ENCODE results near the gene TTC7B. TPM values are rescaled to one million over a fixed set of nuclear protein-coding genes. Genes with fewer than 3 reads are reported as not detected.

Gene TTC7B
- total and polyA plus RNA-seq, 9 of the 15 experiments (the other 6 are each of a cell fraction or from before 2014, with no cell fraction given): 2.2 to 77.2 (median 36.7) TPM

DNA sequence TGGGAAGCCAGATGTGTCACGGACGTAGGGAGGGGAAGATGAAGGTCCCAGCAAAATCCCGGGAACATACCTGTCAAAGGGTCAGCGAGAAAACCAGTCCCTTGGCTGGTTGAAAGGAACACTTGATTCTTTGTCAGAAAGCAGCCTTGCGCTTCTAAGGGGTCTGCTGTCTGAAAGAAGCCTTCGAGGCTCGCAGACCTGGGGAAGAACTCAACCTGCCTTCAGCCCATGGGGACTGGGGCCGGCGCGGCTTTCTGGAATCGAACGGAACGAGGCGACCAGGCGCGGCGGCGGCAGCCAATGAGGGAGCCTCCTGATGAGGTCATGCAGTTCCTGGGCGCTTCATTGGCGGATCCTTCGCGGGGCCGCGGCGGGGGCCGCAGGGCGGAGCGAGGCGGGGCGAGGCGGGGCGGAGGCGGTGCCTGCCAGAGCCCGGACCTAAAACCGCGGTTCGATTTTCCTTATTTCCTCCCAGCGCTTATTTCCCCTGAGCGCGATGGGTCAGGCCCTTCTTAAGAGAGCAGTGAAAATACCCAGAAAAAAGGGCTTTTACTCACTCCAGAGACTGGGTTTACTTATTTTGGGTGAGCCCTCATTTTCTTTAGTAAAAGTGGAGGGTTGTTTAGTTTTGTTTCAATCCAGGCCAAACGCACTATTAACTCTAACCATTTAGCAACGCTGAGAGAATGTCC is 11.8 kb upstream of the TTC7B start (continued):
- TF ChIP-seq, protein P1, sequence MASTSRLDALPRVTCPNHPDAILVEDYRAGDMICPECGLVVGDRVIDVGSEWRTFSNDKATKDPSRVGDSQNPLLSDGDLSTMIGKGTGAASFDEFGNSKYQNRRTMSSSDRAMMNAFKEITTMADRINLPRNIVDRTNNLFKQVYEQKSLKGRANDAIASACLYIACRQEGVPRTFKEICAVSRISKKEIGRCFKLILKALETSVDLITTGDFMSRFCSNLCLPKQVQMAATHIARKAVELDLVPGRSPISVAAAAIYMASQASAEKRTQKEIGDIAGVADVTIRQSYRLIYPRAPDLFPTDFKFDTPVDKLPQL (IDR thresholded peaks at IDR 0.05; ENCODE audit: extremely low read depth, insufficient read length): no peak
- TF ChIP-seq CEBPG (CRISPR knock-in tag; IDR thresholded peaks at IDR 0.05) (no peak), CEBPG (tag; conservative IDR thresholded peaks at IDR 0.05 in 1 of 2, IDR thresholded peaks at IDR 0.05 in 1 of 2) (no peak), STAG1 (CRISPR knock-in tag; IDR thresholded peaks at IDR 0.05; ENCODE audit: borderline replicate concordance) (no peak), EWSR1 (IDR thresholded peaks at IDR 0.05; ENCODE audit: borderline replicate concordance, low read depth, partially characterized antibody) (no peak), ZNF561 (CRISPR knock-in tag; conservative IDR thresholded peaks at IDR 0.05) (no peak), NCOR1 (IDR thresholded peaks at IDR 0.05) (no peak), MCM5 (IDR thresholded peaks at IDR 0.05; ENCODE audit: low read depth) (no peak), CXXC5 (CRISPR knock-in tag; IDR thresholded peaks at IDR 0.05) (peak; percentile 70), KAT2B (IDR thresholded peaks at IDR 0.05; ENCODE audit: low read depth, low read length) (no peak), NEUROD1 (IDR thresholded peaks at IDR 0.05; ENCODE audit: borderline replicate concordance, low read depth, low read length, partially characterized antibody) (peak; percentile 23), RHOXF2B (CRISPR knock-in tag; conservative IDR thresholded peaks at IDR 0.05) (no peak), RUNX1 (IDR thresholded peaks at IDR 0.05; ENCODE audit: low read depth) (no peak), CREB3L1 (IDR thresholded peaks at IDR 0.05; ENCODE audit: borderline replicate concordance, low read depth) (no peak), RBFOX2 (IDR thresholded peaks at IDR 0.05; ENCODE audit: low read depth, low read length) (peak; percentile 86), CBX3 (IDR thresholded peaks at IDR 0.05; ENCODE audit: borderline replicate concordance in 1 of 2, low read length in 2 of 2) (peak in 1 of 2 experiments; percentile 57; a peak in 1 of 3 replicates), ETV6 (IDR thresholded peaks at IDR 0.05; ENCODE audit: borderline replicate concordance in 1 of 2, low read depth in 2 of 2, low read length in 1 of 2) (no peak), ETV6 (CRISPR knock-in tag; IDR thresholded peaks at IDR 0.05; ENCODE audit: borderline replicate concordance) (no peak), SUPT5H (IDR thresholded peaks at IDR 0.05) (peak; percentile 82), JUND (IDR thresholded peaks at IDR 0.05; ENCODE audit: borderline replicate concordance, low read depth, low read length) (peak; percentile 84), JUND (tag; IDR thresholded peaks at IDR 0.05; ENCODE audit: borderline replicate concordance, low read depth, low read length) (peak; percentile 83; the same call in 2 of the 3 replicates), MIER1 (IDR thresholded peaks at IDR 0.05; ENCODE audit: low read depth) (no peak), ILK (tag; IDR thresholded peaks at IDR 0.05; ENCODE audit: borderline replicate concordance, low read depth) (no peak)
- TF ChIP-seq, protein P2, sequence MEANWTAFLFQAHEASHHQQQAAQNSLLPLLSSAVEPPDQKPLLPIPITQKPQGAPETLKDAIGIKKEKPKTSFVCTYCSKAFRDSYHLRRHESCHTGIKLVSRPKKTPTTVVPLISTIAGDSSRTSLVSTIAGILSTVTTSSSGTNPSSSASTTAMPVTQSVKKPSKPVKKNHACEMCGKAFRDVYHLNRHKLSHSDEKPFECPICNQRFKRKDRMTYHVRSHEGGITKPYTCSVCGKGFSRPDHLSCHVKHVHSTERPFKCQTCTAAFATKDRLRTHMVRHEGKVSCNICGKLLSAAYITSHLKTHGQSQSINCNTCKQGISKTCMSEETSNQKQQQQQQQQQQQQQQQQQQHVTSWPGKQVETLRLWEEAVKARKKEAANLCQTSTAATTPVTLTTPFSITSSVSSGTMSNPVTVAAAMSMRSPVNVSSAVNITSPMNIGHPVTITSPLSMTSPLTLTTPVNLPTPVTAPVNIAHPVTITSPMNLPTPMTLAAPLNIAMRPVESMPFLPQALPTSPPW (CRISPR knock-in tag; IDR thresholded peaks at IDR 0.05): peak; percentile 95
- TF ChIP-seq, protein P3, sequence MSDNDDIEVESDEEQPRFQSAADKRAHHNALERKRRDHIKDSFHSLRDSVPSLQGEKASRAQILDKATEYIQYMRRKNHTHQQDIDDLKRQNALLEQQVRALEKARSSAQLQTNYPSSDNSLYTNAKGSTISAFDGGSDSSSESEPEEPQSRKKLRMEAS (CRISPR knock-in tag; IDR thresholded peaks at IDR 0.05): peak; percentile 95

Measured in K562 (cell line).